Colonic mucosa (tissue), 4 donors: ENCODE measurements around the gene MRTFB. TPM values are rescaled to one million over a fixed set of nuclear protein-coding genes. Genes with fewer than 3 reads are reported as not detected.
A peak's percentile ranks its signal among the peaks of the same experiment; 100 is the strongest.
"Not testable (repeated sequence)": the region's sequence is repeated elsewhere in the genome, so short reads cannot be mapped to it uniquely, and the experiment has no call there.

Source experiments
- DNase-seq: peaks from one replicate; pipeline ENCODE4 v3.0.0-alpha.2; 2020
- H3K27ac ChIP-seq: fragments of 200-600 bp; one replicate; pipeline ENCODE4 v1.8.0; 2021
- H3K27me3 ChIP-seq: fragments of 200-600 bp; one replicate; pipeline ENCODE4 v1.8.0; 2021
- H3K36me3 ChIP-seq: fragments of 200-600 bp; one replicate; pipeline ENCODE4 v1.8.0; 2021
- H3K4me1 ChIP-seq: fragments of 200-600 bp; one replicate; pipeline ENCODE4 v1.8.0; 2021; ENCODE audit warnings: mild to moderate bottlenecking
- H3K4me3 ChIP-seq: fragments of 200-600 bp; one replicate; pipeline ENCODE4 v1.8.0; 2021
- H3K9ac ChIP-seq, 2 donors: one replicate each; pipeline ENCODE4 v1.7.0; 2013; ENCODE audit warnings: control low read depth in 2 of 2, low read depth in 2 of 2, low read length in 2 of 2
- H3K9me3 ChIP-seq: fragments of 200-600 bp; one replicate; pipeline ENCODE4 v1.8.0; 2021
- intact Hi-C: fragments of 100-400 bp; cut with DNase I; formaldehyde crosslinking; loops from one replicate; pipeline ENCODE4 v1.14.1; 2022
- total RNA-seq, 2 donors: library from RNA; stranded (reverse); fragmentation: NEBNext Ultra II Directional in 1 of 2; extraction: Animal tissue kit (Norgen Biotek cat#: 25700) in 1 of 2; gene quantifications; one replicate each; pipeline ENCODE4 v1.2.1, GENCODE V29; 2021
- TF ChIP-seq, protein P1 (sequence below): fragments of 200-600 bp; IDR thresholded peaks from one replicate; pipeline ENCODE4 v1.8.0; 2022; ENCODE audit warnings: antibody characterized with exemption, mild to moderate bottlenecking
- donor health status: healthy.
- donor health status: DM: no; HTN: no; CAD: no.
- donor health status: DM: no; HTN: no; CAD: no.

MRTFB gene, protein sequence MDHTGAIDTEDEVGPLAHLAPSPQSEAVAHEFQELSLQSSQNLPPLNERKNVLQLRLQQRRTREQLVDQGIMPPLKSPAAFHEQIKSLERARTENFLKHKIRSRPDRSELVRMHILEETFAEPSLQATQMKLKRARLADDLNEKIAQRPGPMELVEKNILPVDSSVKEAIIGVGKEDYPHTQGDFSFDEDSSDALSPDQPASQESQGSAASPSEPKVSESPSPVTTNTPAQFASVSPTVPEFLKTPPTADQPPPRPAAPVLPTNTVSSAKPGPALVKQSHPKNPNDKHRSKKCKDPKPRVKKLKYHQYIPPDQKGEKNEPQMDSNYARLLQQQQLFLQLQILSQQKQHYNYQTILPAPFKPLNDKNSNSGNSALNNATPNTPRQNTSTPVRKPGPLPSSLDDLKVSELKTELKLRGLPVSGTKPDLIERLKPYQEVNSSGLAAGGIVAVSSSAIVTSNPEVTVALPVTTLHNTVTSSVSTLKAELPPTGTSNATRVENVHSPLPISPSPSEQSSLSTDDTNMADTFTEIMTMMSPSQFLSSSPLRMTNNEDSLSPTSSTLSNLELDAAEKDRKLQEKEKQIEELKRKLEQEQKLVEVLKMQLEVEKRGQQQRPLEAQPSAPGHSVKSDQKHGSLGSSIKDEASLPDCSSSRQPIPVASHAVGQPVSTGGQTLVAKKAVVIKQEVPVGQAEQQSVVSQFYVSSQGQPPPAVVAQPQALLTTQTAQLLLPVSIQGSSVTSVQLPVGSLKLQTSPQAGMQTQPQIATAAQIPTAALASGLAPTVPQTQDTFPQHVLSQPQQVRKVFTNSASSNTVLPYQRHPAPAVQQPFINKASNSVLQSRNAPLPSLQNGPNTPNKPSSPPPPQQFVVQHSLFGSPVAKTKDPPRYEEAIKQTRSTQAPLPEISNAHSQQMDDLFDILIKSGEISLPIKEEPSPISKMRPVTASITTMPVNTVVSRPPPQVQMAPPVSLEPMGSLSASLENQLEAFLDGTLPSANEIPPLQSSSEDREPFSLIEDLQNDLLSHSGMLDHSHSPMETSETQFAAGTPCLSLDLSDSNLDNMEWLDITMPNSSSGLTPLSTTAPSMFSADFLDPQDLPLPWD
- total RNA-seq: 10 to 100 TPM; 31.4 to 40.3 TPM

DNA sequence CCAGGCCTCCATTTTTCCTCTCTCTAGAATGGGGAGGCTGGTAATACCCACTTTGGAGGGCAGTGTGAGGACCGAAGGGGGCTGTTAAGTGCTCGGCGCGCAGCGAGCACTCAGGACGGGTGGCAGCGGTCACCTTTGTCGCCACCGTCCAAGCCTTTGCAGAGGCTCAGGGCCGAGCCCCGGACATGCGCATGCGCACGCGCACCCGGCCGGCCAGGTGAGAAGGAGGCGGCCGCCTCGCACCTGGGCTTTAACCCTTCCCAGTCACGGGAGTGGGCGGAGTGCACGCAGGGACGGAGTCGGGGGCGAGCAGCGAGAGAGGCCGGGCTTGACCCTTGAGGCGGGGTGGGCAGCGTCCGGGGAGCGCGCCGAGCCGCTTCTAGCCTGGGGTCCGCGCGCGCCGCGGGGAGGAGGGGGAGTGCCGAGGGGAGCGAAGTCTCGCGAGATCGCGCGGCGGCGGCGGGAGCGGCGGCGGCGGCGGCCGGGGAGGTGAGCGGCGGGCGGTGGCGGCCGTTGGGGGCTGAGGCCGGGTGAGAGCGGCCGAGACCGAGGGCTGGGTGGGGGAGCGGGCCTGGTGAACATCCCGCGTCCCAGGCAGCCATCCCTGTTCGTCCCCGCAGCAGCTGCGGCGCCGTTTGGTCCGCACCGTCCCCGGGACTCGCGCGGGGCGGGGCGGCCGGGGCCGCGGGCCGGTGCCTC lies at the start of gene MRTFB:
MRTFB (plus strand) TSS at position 443 of the 699 bp plus-strand sequence. CDS start 69,288 bp downstream, outside the sequence.
- H3K9me3 ChIP-seq: no peaks in the 10 kb centered on the region
- no peaks in the 10 kb centered on the region for H3K4me1 ChIP-seq
- H3K4me3 ChIP-seq: peak within 1 kb of the TSS; percentile 95
- peak; percentile 88 for DNase-seq
- H3K27ac ChIP-seq: peak within 1 kb of the TSS; percentile 58
- no peaks in the 10 kb centered on the region for H3K27me3 ChIP-seq
- intact Hi-C loops: loop anchor here (10.0 kb wide), 2 partner anchors 114 to 146 kb away; partner anchors contain the start of gene ERCC4
- peak within 1 kb of the TSS; percentile 70 to 86 for H3K9ac ChIP-seq
- TF ChIP-seq, protein P1, sequence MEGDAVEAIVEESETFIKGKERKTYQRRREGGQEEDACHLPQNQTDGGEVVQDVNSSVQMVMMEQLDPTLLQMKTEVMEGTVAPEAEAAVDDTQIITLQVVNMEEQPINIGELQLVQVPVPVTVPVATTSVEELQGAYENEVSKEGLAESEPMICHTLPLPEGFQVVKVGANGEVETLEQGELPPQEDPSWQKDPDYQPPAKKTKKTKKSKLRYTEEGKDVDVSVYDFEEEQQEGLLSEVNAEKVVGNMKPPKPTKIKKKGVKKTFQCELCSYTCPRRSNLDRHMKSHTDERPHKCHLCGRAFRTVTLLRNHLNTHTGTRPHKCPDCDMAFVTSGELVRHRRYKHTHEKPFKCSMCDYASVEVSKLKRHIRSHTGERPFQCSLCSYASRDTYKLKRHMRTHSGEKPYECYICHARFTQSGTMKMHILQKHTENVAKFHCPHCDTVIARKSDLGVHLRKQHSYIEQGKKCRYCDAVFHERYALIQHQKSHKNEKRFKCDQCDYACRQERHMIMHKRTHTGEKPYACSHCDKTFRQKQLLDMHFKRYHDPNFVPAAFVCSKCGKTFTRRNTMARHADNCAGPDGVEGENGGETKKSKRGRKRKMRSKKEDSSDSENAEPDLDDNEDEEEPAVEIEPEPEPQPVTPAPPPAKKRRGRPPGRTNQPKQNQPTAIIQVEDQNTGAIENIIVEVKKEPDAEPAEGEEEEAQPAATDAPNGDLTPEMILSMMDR: no peak
- H3K36me3 ChIP-seq: no peaks in the 10 kb centered on the region

DNA sequence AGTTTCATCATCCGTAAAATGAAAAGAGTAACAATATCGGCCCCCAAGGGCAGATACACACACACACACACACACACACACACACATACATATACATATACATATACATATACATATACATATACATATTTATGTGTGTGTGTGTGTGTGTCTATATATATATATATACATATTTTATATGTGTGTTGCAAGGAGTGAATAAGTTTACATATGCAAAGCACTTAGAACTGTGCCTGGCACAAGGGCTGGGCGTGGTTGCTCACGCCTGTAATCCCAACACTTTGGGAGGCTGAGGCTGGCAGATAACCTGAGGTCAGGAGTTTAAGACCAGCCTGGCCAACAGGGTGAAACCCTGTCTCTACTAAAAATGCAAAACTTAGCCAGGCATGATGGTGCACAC lies 47.6 kb upstream of the MRTFB start:
- H3K27me3 ChIP-seq, H3K9me3 ChIP-seq, H3K4me1 ChIP-seq, intact Hi-C loops, H3K27ac ChIP-seq, H3K4me3 ChIP-seq, DNase-seq, H3K9ac ChIP-seq, H3K36me3 ChIP-seq: not testable (repeated sequence)

DNA sequence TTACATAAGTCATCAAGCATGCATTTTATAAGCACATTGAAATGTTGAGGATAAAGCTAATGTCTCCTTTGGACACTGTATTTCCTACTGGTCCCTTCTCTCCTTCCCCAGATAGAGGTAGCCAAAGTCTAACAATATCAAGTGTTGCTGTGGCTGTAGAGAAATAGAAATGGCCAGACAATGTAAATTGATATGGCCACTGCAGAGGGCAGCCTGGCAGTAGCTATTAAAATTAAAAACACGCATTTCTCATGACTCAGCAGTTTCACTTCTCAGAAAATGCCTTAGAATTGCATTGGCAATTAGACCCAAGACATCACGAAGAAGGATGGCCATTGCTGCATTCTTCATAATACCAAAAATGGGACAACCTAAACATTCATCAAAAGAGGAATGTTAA lies 46.8 kb upstream of the MRTFB start:
- no peak overlapping the region for H3K4me3 ChIP-seq

DNA sequence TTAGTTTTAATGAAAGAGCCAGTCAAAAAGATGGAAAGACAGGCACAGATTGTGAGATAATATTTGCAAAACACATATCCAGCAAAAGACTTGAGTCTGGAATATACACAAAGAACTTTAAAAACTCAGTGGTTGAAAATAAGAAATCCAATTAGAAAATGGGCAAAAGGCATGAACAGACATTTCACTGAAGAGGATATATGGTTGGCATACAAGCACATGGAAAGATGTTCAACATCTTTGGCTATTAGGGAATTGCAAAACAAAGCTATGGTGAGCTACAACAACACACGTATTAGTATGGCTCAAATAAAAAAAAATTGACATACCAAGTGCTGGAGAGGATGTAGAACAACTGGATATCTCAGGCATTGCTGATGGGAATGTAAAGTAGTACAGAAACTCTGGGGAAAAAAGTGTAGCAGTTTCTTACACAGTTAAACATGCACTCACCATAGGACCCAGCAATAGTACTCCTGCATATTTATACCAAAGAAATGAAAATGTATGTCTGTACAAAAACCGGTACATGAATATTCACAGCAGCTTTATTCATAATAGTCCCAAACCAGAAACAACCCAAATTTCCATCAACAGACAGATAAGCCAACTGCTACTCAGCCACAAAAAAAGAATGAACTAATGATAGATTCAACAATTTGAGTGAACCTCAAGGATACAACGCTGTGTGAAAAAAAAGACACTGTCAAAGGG lies 44.4 kb upstream of the MRTFB start:
- TF ChIP-seq, protein P1: no peak
- Histone ChIP-seq H3K9ac (no peak overlapping the region), H3K36me3 (no peaks in the 10 kb centered on the region), H3K4me1 (no peaks in the 10 kb centered on the region), H3K4me3 (no peak overlapping the region), H3K27ac (no peak overlapping the region), H3K9me3 (no peaks in the 10 kb centered on the region), H3K27me3 (no peaks in the 10 kb centered on the region)
- DNase-seq: no peak
- intact Hi-C loops: no loop called here

More for the DNA sequence above, 46.8 kb upstream of the MRTFB start:
- Histone ChIP-seq H3K9ac (no peak overlapping the region), H3K4me1 (no peaks in the 10 kb centered on the region), H3K9me3 (no peaks in the 10 kb centered on the region), H3K36me3 (no peaks in the 10 kb centered on the region), H3K27ac (no peak overlapping the region), H3K27me3 (no peaks in the 10 kb centered on the region)
- intact Hi-C loops: no loop called here
- TF ChIP-seq, protein P1: no peak
- DNase-seq: no peak

DNA sequence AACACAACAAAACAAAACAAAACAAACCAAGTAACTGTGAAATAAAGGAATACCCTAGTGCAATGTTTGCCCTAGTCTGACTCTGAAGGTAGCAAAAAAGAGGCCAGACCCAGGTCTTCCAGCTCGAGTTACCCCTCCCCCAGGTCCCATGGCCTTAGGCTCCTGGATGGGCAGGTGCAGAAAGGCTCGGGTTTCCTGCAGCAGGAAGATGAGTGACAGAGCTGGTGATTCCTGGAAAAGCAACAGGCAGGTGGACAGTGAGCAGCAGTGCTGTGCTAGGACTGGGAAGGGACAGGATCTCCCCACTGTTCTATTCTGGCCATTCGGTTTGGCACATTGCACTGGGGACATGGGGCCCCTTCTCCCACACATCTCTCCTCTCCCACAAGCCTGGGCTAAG lies 42.9 kb upstream of the MRTFB start:
- Histone ChIP-seq H3K27me3 (no peaks in the 10 kb centered on the region), H3K4me3 (no peak overlapping the region), H3K36me3 (no peaks in the 10 kb centered on the region), H3K9ac (no peak overlapping the region), H3K4me1 (no peaks in the 10 kb centered on the region), H3K27ac (no peak overlapping the region), H3K9me3 (no peaks in the 10 kb centered on the region)
- intact Hi-C loops: no loop called here
- DNase-seq: no peak
- TF ChIP-seq, protein P1: no peak
